Stimulated activated CD4-positive, alpha-beta T cell treated with anti-CD3 and anti-CD28 coated beads, Interleukin-15, amount 100 ng/mL, for 48 hours (primary cell): Measurements from ENCODE around the gene ZNF148.
"Not testable (repeated sequence)": the region's sequence is repeated elsewhere in the genome, so short reads cannot be mapped to it uniquely, and the experiment has no call there.

Experiments used
- DNase-seq, 2 donors: peaks; one replicate each; pipeline ENCODE4 v3.0.0-alpha.2; 2020; ENCODE audit warnings: low read depth in 2 of 2

The ZNF148 gene

GRCh38 chr3:125375950-125376679, 990 bp upstream of the ZNF148 start:
- DNase-seq, result no peak

- DNase-seq, result peak in 1 of 2 donors; percentile 14
Measured at GRCh38 chr3:125374501-125374995, 577 bp downstream of the ZNF148 start.

- DNase-seq, result no peak
Measured at GRCh38 chr3:125367403-125368230, 7.5 kb downstream of the ZNF148 start.

- no peak for DNase-seq
Measured at GRCh38 chr3:125366132-125366531, 9.0 kb downstream of the ZNF148 start.

- no peak for DNase-seq
Measured at GRCh38 chr3:125359700-125360099, 15.4 kb downstream of the ZNF148 start.

GRCh38 chr3:125358923-125359322, 16.2 kb downstream of the ZNF148 start:
- DNase-seq, result no peak

- DNase-seq, result no peak
Measured at GRCh38 chr3:125357837-125358236, 17.3 kb downstream of the ZNF148 start.

GRCh38 chr3:125357032-125357658, 18.0 kb downstream of the ZNF148 start:
- peak in 1 of 2 donors; percentile 33 for DNase-seq

GRCh38 chr3:125356140-125357026, 18.7 kb downstream of the ZNF148 start:
- DNase-seq, result no peak

- DNase-seq, result no peak
Measured at GRCh38 chr3:125353659-125354058, 21.5 kb downstream of the ZNF148 start.

GRCh38 chr3:125353128-125353527, 22.0 kb downstream of the ZNF148 start:
- no peak for DNase-seq

GRCh38 chr3:125351814-125352456, 23.2 kb downstream of the ZNF148 start:
- DNase-seq, result no peak

- no peak for DNase-seq
Measured at GRCh38 chr3:125351152-125351551, 24.0 kb downstream of the ZNF148 start.

GRCh38 chr3:125350597-125350996, 24.5 kb downstream of the ZNF148 start:
- no peak for DNase-seq

- DNase-seq, result no peak
Measured at GRCh38 chr3:125349556-125350165, 25.5 kb downstream of the ZNF148 start.

GRCh38 chr3:125349055-125349454, 26.1 kb downstream of the ZNF148 start:
- no peak for DNase-seq

GRCh38 chr3:125343367-125343766, 31.8 kb downstream of the ZNF148 start:
- DNase-seq, result not testable (repeated sequence)

- no peak for DNase-seq
Measured at GRCh38 chr3:125340121-125340520, 35.0 kb downstream of the ZNF148 start.

- DNase-seq, result no peak
Measured at GRCh38 chr3:125337506-125337905, 37.6 kb downstream of the ZNF148 start.
